Memory B cell (primary cell): Measurements from ENCODE around the gene SH3TC1.
A peak's percentile ranks its signal among the peaks of the same experiment; 100 is the strongest.

Experiments
- ATAC-seq: fragments of 150-1000 bp; cut with Tn5 transposase; 2 replicates; pipeline ENCODE4 v1.10.0; 2021; ENCODE audit warnings: low read depth, mild to moderate bottlenecking, moderate library complexity
- DNase-seq, 2 donors: peaks; one replicate each; pipeline ENCODE4 v3.0.0; 2022; ENCODE audit warnings: low spot score in 2 of 2
- H3K27ac Mint-ChIP-seq: one replicate; pipeline ENCODE4 v1.8.0; 2022; ENCODE audit warnings: mild to moderate bottlenecking, moderate library complexity, mixed read lengths
- H3K27me3 Mint-ChIP-seq: one replicate; pipeline ENCODE4 v1.8.0; 2022; ENCODE audit warnings: mixed read lengths
- H3K36me3 Mint-ChIP-seq: one replicate; pipeline ENCODE4 v1.8.0; 2022; ENCODE audit warnings: mild to moderate bottlenecking, mixed read lengths
- H3K4me1 Mint-ChIP-seq: one replicate; pipeline ENCODE4 v1.8.0; 2022; ENCODE audit warnings: mixed read lengths
- H3K4me3 Mint-ChIP-seq: one replicate; pipeline ENCODE4 v1.8.0; 2022; ENCODE audit warnings: mild to moderate bottlenecking, moderate library complexity, mixed read lengths
- H3K9me3 Mint-ChIP-seq: one replicate; pipeline ENCODE4 v1.8.0; 2022; ENCODE audit warnings: mixed read lengths

The SH3TC1 gene

GRCh38 chr4:8235224-8235623, 36.1 kb downstream of the SH3TC1 start:
- ATAC-seq (peak; percentile 33), DNase-seq (peak in 1 of 2 donors; percentile 30)
- Mint-ChIP-seq H3K9me3 (no peaks in the 10 kb centered on the region), H3K4me3 (no peak overlapping the region), H3K36me3 (peaks cover 14% of the 10 kb centered on the region), H3K4me1 (peaks cover 22% of the 10 kb centered on the region), H3K27ac (no peak overlapping the region), H3K27me3 (no peaks in the 10 kb centered on the region)

GRCh38 chr4:8235686-8236085, 36.6 kb downstream of the SH3TC1 start:
- no peaks in the 10 kb centered on the region for H3K27me3 Mint-ChIP-seq
- no peaks in the 10 kb centered on the region for H3K9me3 Mint-ChIP-seq
- no peak overlapping the region for H3K4me3 Mint-ChIP-seq
- peaks cover 13% of the 10 kb centered on the region for H3K36me3 Mint-ChIP-seq
- DNase-seq (no peak), ATAC-seq (no peak)
- no peak overlapping the region for H3K27ac Mint-ChIP-seq
- H3K4me1 Mint-ChIP-seq = peaks cover 18% of the 10 kb centered on the region

GRCh38 chr4:8236106-8236919, 37.2 kb downstream of the SH3TC1 start:
- H3K9me3 Mint-ChIP-seq = no peaks in the 10 kb centered on the region
- no peak overlapping the region for H3K27ac Mint-ChIP-seq
- peaks cover 10% of the 10 kb centered on the region for H3K36me3 Mint-ChIP-seq
- peaks cover 15% of the 10 kb centered on the region for H3K4me1 Mint-ChIP-seq
- no peak overlapping the region for H3K4me3 Mint-ChIP-seq
- no peaks in the 10 kb centered on the region for H3K27me3 Mint-ChIP-seq
- DNase-seq (no peak), ATAC-seq (no peak)

- Mint-ChIP-seq H3K9me3 (no peaks in the 10 kb centered on the region), H3K27me3 (no peaks in the 10 kb centered on the region), H3K4me1 (peaks cover 15% of the 10 kb centered on the region), H3K4me3 (no peak overlapping the region), H3K36me3 (peaks cover 10% of the 10 kb centered on the region), H3K27ac (no peak overlapping the region)
- ATAC-seq (no peak), DNase-seq (no peak)
Observed at GRCh38 chr4:8236920-8237195, 37.8 kb downstream of the SH3TC1 start.

GRCh38 chr4:8237256-8237989, 38.3 kb downstream of the SH3TC1 start:
- no peaks in the 10 kb centered on the region for H3K27me3 Mint-ChIP-seq
- no peak overlapping the region for H3K4me3 Mint-ChIP-seq
- no peaks in the 10 kb centered on the region for H3K9me3 Mint-ChIP-seq
- ATAC-seq = no peak
- peak overlapping the region; percentile 72 for H3K27ac Mint-ChIP-seq
- no peak for DNase-seq
- H3K36me3 Mint-ChIP-seq = peaks cover 10% of the 10 kb centered on the region
- peaks cover 15% of the 10 kb centered on the region for H3K4me1 Mint-ChIP-seq

- peak; percentile 92 for ATAC-seq
- Mint-ChIP-seq H3K9me3 (no peaks in the 10 kb centered on the region), H3K27me3 (no peaks in the 10 kb centered on the region), H3K36me3 (peaks cover 10% of the 10 kb centered on the region), H3K4me1 (peaks cover 15% of the 10 kb centered on the region), H3K27ac (peak overlapping the region; percentile 72), H3K4me3 (no peak overlapping the region)
- DNase-seq = peak; percentile 66 to 75
Observed at GRCh38 chr4:8238036-8238511, 39.0 kb downstream of the SH3TC1 start.

GRCh38 chr4:8238515-8239053, 39.5 kb downstream of the SH3TC1 start:
- Mint-ChIP-seq H3K9me3 (no peaks in the 10 kb centered on the region), H3K4me3 (no peak overlapping the region), H3K27me3 (no peaks in the 10 kb centered on the region), H3K4me1 (peaks cover 15% of the 10 kb centered on the region), H3K27ac (peak overlapping the region; percentile 75), H3K36me3 (peaks cover 10% of the 10 kb centered on the region)
- no peak for DNase-seq
- peak; percentile 12 for ATAC-seq

GRCh38 chr4:8239226-8239625, 40.1 kb downstream of the SH3TC1 start:
- no peak for ATAC-seq
- Mint-ChIP-seq H3K4me3 (no peak overlapping the region), H3K27ac (peak overlapping the region; percentile 75), H3K27me3 (no peaks in the 10 kb centered on the region), H3K36me3 (peaks cover 10% of the 10 kb centered on the region), H3K9me3 (no peaks in the 10 kb centered on the region), H3K4me1 (peaks cover 15% of the 10 kb centered on the region)
- no peak for DNase-seq

GRCh38 chr4:8239661-8240060, 40.6 kb downstream of the SH3TC1 start:
- DNase-seq (no peak), ATAC-seq (no peak)
- H3K36me3 Mint-ChIP-seq = peaks cover 10% of the 10 kb centered on the region
- no peak overlapping the region for H3K4me3 Mint-ChIP-seq
- no peak overlapping the region for H3K27ac Mint-ChIP-seq
- no peaks in the 10 kb centered on the region for H3K27me3 Mint-ChIP-seq
- no peaks in the 10 kb centered on the region for H3K9me3 Mint-ChIP-seq
- H3K4me1 Mint-ChIP-seq = peaks cover 15% of the 10 kb centered on the region

- Mint-ChIP-seq H3K27ac (no peak overlapping the region), H3K9me3 (no peaks in the 10 kb centered on the region), H3K27me3 (no peaks in the 10 kb centered on the region), H3K36me3 (peaks cover 9% of the 10 kb centered on the region), H3K4me1 (peaks cover 12% of the 10 kb centered on the region), H3K4me3 (no peak overlapping the region)
- DNase-seq (no peak), ATAC-seq (no peak)
Observed at GRCh38 chr4:8240211-8241041, 41.3 kb downstream of the SH3TC1 start.

- Mint-ChIP-seq H3K9me3 (no peaks in the 10 kb centered on the region), H3K4me3 (no peak overlapping the region), H3K27ac (no peak overlapping the region), H3K27me3 (no peaks in the 10 kb centered on the region), H3K36me3 (peaks cover 9% of the 10 kb centered on the region), H3K4me1 (peaks cover 12% of the 10 kb centered on the region)
- ATAC-seq (no peak), DNase-seq (no peak)
Observed at GRCh38 chr4:8241211-8241779, 42.2 kb downstream of the SH3TC1 start.

- DNase-seq (peak; percentile 86 to 97), ATAC-seq (peak; percentile 63)
- H3K9me3 Mint-ChIP-seq = no peaks in the 10 kb centered on the region
- H3K4me1 Mint-ChIP-seq = peaks cover 12% of the 10 kb centered on the region
- H3K36me3 Mint-ChIP-seq = peaks cover 5% of the 10 kb centered on the region
- H3K4me3 Mint-ChIP-seq = no peak overlapping the region
- H3K27ac Mint-ChIP-seq = no peak overlapping the region
- no peaks in the 10 kb centered on the region for H3K27me3 Mint-ChIP-seq
Observed at GRCh38 chr4:8241895-8242696, 43.0 kb downstream of the SH3TC1 start.
